DOHH2 (cell line): ENCODE data around the gene YWHAE.

Source experiments
- H3F3A ChIP-seq: fragments of 200-600 bp; sonication (generic), shearing (Covaris generic); 2 replicates; pipeline ENCODE4 v1.6.0; 2016; ENCODE audit warnings: antibody characterized with exemption, mild to moderate bottlenecking; ENCODE audit not compliant: control insufficient read depth, insufficient read depth
- H3K27ac ChIP-seq: fragments of 200-600 bp; sonication (generic); 2 replicates; pipeline ENCODE4 v1.5.1; 2014; ENCODE audit warnings: low read depth, mild to moderate bottlenecking, low read length, moderate library complexity
- H3K27me3 ChIP-seq: fragments of 200-600 bp; sonication (generic); 2 replicates; pipeline ENCODE4 v1.6.1; 2014; ENCODE audit warnings: mild to moderate bottlenecking, low read length, mixed read lengths; ENCODE audit not compliant: control insufficient read depth
- H3K36me3 ChIP-seq: fragments of 200-600 bp; sonication (generic); 2 replicates; pipeline ENCODE4 v1.6.1; 2014; ENCODE audit warnings: mild to moderate bottlenecking, low read length, moderate library complexity, mixed read lengths; ENCODE audit not compliant: control insufficient read depth
- H3K4me1 ChIP-seq: fragments of 200-600 bp; sonication (generic); 2 replicates; pipeline ENCODE4 v1.6.1; 2014; ENCODE audit warnings: mild to moderate bottlenecking, low read length, mixed read lengths; ENCODE audit not compliant: control insufficient read depth
- H3K4me2 ChIP-seq: fragments of 200-600 bp; sonication (generic); 2 replicates; pipeline ENCODE4 v1.6.0; 2014; ENCODE audit warnings: mild to moderate bottlenecking, low read length, moderate library complexity
- H3K4me3 ChIP-seq: fragments of 200-600 bp; sonication (generic); 2 replicates; pipeline ENCODE4 v1.5.1; 2014; ENCODE audit warnings: mild to moderate bottlenecking, low read length, mixed read lengths
- H3K79me2 ChIP-seq: fragments of 200-600 bp; sonication (generic); 2 replicates; pipeline ENCODE4 v1.6.1; 2014; ENCODE audit warnings: mild to moderate bottlenecking, low read length, mixed read lengths; ENCODE audit not compliant: control insufficient read depth
- H3K9me2 ChIP-seq: fragments of 200-600 bp; sonication (generic); replicated peaks from 2 replicates; pipeline ENCODE4 v1.6.1; 2014; ENCODE audit warnings: mild to moderate bottlenecking, low read length, mixed read lengths; ENCODE audit not compliant: control insufficient read depth
- H3K9me3 ChIP-seq: fragments of 200-600 bp; sonication (generic); 2 replicates; pipeline ENCODE4 v1.6.1; 2014; ENCODE audit warnings: antibody characterized with exemption, low read length, mixed read lengths; ENCODE audit not compliant: control insufficient read depth, insufficient read depth
- H4K20me1 ChIP-seq: fragments of 200-600 bp; sonication (generic); 2 replicates; pipeline ENCODE4 v1.6.0; 2014; ENCODE audit warnings: low read depth, mild to moderate bottlenecking, antibody characterized with exemption, low read length, moderate library complexity; ENCODE audit not compliant: control insufficient read depth, insufficient read depth
- EZH2phosphoT487 ChIP-seq: fragments of 200-600 bp; sonication (generic); IDR thresholded peaks from 2 replicates; pipeline ENCODE4 v1.6.1; 2017; ENCODE audit warnings: borderline replicate concordance, mild to moderate bottlenecking, antibody characterized with exemption, low read length, moderate library complexity, mixed read lengths
- TF ChIP-seq, protein P1 (sequence below): fragments of 200-600 bp; sonication (generic); IDR thresholded peaks from one replicate; pipeline ENCODE4 v1.5.1; 2014; ENCODE audit warnings: antibody characterized with exemption, mild to moderate bottlenecking, low read depth, low read length; ENCODE audit not compliant: poor library complexity, severe bottlenecking

The YWHAE gene

GRCh38 chr17:1299552-1300370, 100.3 kb downstream of the YWHAE start:
- no peaks in the 10 kb centered on the region for H3K9me3 ChIP-seq

DNA sequence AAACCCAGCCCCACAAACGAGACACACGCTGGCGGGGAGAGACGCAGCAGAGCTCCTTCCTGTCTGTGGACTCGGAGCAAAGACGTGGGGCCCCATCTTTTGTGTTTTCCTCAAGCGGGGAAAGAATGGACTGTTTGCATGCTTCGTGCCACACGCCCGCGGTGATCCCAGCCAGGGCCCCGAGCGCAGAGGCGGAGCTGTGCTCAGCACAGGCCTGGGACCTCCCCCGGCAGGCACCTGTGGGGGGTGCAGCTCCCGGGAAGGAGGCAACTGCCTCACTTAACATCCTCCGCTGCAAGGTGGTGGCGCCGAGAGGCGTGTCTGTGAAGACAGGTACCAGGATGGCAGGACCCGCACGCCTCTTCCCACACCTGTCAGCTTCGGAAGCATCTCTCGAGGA, 101.4 kb downstream of the YWHAE start:
- Histone ChIP-seq H4K20me1 (no peaks in the 10 kb centered on the region), H3K9me3 (no peaks in the 10 kb centered on the region), H3K27me3 (peaks cover 7% of the 10 kb centered on the region), H3K27ac (no peak overlapping the region), H3K36me3 (no peaks in the 10 kb centered on the region), H3F3A (no peaks in the 10 kb centered on the region), H3K4me3 (no peak overlapping the region), H3K79me2 (no peaks in the 10 kb centered on the region), H3K9me2 (no peaks in the 10 kb centered on the region), H3K4me1 (peaks cover 4% of the 10 kb centered on the region; the same call in 1 of the 2 replicates), H3K4me2 (no peak overlapping the region)
- TF ChIP-seq EZH2phosphoT487: no peak
- TF ChIP-seq, protein P1, sequence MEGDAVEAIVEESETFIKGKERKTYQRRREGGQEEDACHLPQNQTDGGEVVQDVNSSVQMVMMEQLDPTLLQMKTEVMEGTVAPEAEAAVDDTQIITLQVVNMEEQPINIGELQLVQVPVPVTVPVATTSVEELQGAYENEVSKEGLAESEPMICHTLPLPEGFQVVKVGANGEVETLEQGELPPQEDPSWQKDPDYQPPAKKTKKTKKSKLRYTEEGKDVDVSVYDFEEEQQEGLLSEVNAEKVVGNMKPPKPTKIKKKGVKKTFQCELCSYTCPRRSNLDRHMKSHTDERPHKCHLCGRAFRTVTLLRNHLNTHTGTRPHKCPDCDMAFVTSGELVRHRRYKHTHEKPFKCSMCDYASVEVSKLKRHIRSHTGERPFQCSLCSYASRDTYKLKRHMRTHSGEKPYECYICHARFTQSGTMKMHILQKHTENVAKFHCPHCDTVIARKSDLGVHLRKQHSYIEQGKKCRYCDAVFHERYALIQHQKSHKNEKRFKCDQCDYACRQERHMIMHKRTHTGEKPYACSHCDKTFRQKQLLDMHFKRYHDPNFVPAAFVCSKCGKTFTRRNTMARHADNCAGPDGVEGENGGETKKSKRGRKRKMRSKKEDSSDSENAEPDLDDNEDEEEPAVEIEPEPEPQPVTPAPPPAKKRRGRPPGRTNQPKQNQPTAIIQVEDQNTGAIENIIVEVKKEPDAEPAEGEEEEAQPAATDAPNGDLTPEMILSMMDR: no peak

More at GRCh38 chr17:1299552-1300370, 100.3 kb downstream of the YWHAE start:
- TF ChIP-seq, protein P1: no peak
- no peak for TF ChIP-seq EZH2phosphoT487
- H3K4me3 ChIP-seq: no peak overlapping the region
- no peak overlapping the region for H3K27ac ChIP-seq
- H3K36me3 ChIP-seq: no peaks in the 10 kb centered on the region
- no peak overlapping the region for H3K4me2 ChIP-seq
- H3K79me2 ChIP-seq: no peaks in the 10 kb centered on the region
- H4K20me1 ChIP-seq: no peaks in the 10 kb centered on the region
- no peaks in the 10 kb centered on the region for H3F3A ChIP-seq
- H3K27me3 ChIP-seq: peaks cover 7% of the 10 kb centered on the region
- H3K9me2 ChIP-seq: no peaks in the 10 kb centered on the region
- no peaks in the 10 kb centered on the region for H3K4me1 ChIP-seq
